Naive thymus-derived CD8-positive, alpha-beta T cell (primary cell): ENCODE results near the gene SAMD8. TPM values are rescaled to one million over a fixed set of nuclear protein-coding genes. Genes with fewer than 3 reads are reported as not detected.
"Not testable (repeated sequence)": the region's sequence is repeated elsewhere in the genome, so short reads cannot be mapped to it uniquely, and the experiment has no call there.

Source experiments
- ATAC-seq, 2 donors: fragments of 150-1000 bp; cut with Tn5 transposase in 1 of 2; sonication (Bioruptor Pico), chemical (Tn5 transposase) in 1 of 2; 1 replicate in 1 of 2; 2 replicates in 1 of 2; pipeline ENCODE4 v1.10.0; 2021; ENCODE audit warnings: mild to moderate bottlenecking in 2 of 2, moderate library complexity in 2 of 2
- POLR2A ChIA-PET: fragments of 350-600 bp; sonication (Branson Sonifier 250); formaldehyde crosslinking; loops from one replicate; lab custom pipeline; 2021; ENCODE audit warnings: antibody characterized with exemption; lab: Charles Lee
- DNase-seq, 10 donors: peaks; one replicate each; pipeline versions ENCODE4 v3.0.0 to v3.0.0-alpha.2; 2020 to 2022
- H3K27ac Mint-ChIP-seq, 10 donors: one replicate each; pipeline ENCODE4 v1.8.0; 2020 to 2022; ENCODE audit warnings: mild to moderate bottlenecking in 10 of 10, mixed read lengths in 10 of 10, moderate library complexity in 4 of 10, inconsistent platforms in 1 of 10
- H3K27me3 Mint-ChIP-seq, 5 donors: one replicate each; pipeline ENCODE4 v1.8.0; 2021 to 2022; ENCODE audit warnings: mixed read lengths in 5 of 5
- H3K36me3 Mint-ChIP-seq, 3 donors: one replicate each; pipeline ENCODE4 v1.8.0; 2020 to 2022; ENCODE audit warnings: mixed read lengths in 3 of 3, mild to moderate bottlenecking in 2 of 3, inconsistent platforms in 1 of 3
- H3K4me1 Mint-ChIP-seq, 4 donors: one replicate each; pipeline ENCODE4 v1.8.0; 2021 to 2022; ENCODE audit warnings: mixed read lengths in 4 of 4
- H3K4me3 Mint-ChIP-seq, 10 donors: one replicate each; pipeline ENCODE4 v1.8.0; 2020 to 2022; ENCODE audit warnings: mild to moderate bottlenecking in 10 of 10, mixed read lengths in 10 of 10, moderate library complexity in 6 of 10, inconsistent platforms in 1 of 10
- H3K9me3 Mint-ChIP-seq, 9 donors: one replicate each; pipeline ENCODE4 v1.8.0; 2020 to 2022; ENCODE audit warnings: mixed read lengths in 9 of 9, mild to moderate bottlenecking in 3 of 9, inconsistent platforms in 1 of 9, moderate library complexity in 1 of 9
- polyA plus RNA-seq, 3 donors: library from polyadenylated mRNA; unstranded; fragments of 300-500 nt; fragmentation: Illumina TruSeq; gene quantifications; one replicate each; pipeline ENCODE4 v1.2.3, GENCODE V29; 2021
- total RNA-seq, 8 experiments: library from RNA in 2 of 8; stranded (reverse) in 2 of 8; gene quantifications; one replicate each; pipeline ENCODE4 v1.2.3 and lab custom pipeline; 2021 to 2026

The SAMD8 gene
- total and polyA plus RNA-seq, 5 experiments from 2014 or later, result 6.3 to 23.9 (median 10.6) TPM

- H3K27ac Mint-ChIP-seq, result no peak overlapping the region
- no peaks in the 10 kb centered on the region for H3K36me3 Mint-ChIP-seq
- DNase-seq, result no peak
- H3K9me3 Mint-ChIP-seq, result no peaks in the 10 kb centered on the region
- H3K4me3 Mint-ChIP-seq, result no peak overlapping the region
- POLR2A ChIA-PET, result interaction anchor here (0.6 kb wide), 1 partner anchor 11 kb away, joined by 5 read pairs; no protein-coding TSS in a partner anchor
- H3K27me3 Mint-ChIP-seq, result no peaks in the 10 kb centered on the region
- ATAC-seq, result no peak
- H3K4me1 Mint-ChIP-seq, result peaks cover 4 to 18% (median 11%) of the 10 kb centered on the region in 4 donors
Observed at GRCh38 chr10:75104842-75105241, 6.6 kb upstream of the SAMD8 start.

GRCh38 chr10:75105576-75106197 lies 5.8 kb upstream of the SAMD8 start:
- no peaks in the 10 kb centered on the region for H3K27me3 Mint-ChIP-seq
- POLR2A ChIA-PET, result interaction anchor here (0.6 to 0.8 kb wide), 2 partner anchors 107 to 128 kb away, joined by 3 read pairs; no protein-coding TSS in a partner anchor
- DNase-seq, result no peak
- H3K27ac Mint-ChIP-seq, result peak overlapping the region in 1 of 10 donors; percentile 74
- H3K4me3 Mint-ChIP-seq, result no peak overlapping the region
- no peak for ATAC-seq
- H3K9me3 Mint-ChIP-seq, result no peaks in the 10 kb centered on the region
- peaks cover 12 to 24% (median 15%) of the 10 kb centered on the region in 4 donors for H3K4me1 Mint-ChIP-seq
- no peaks in the 10 kb centered on the region for H3K36me3 Mint-ChIP-seq

- no peaks in the 10 kb centered on the region for H3K36me3 Mint-ChIP-seq
- H3K4me1 Mint-ChIP-seq, result peaks cover 11 to 24% (median 20%) of the 10 kb centered on the region in 4 donors
- no peak overlapping the region for H3K4me3 Mint-ChIP-seq
- H3K27ac Mint-ChIP-seq, result peak overlapping the region in 1 of 10 donors; percentile 74
- no peaks in the 10 kb centered on the region for H3K27me3 Mint-ChIP-seq
- ATAC-seq (no peak), DNase-seq (no peak)
- no peaks in the 10 kb centered on the region for H3K9me3 Mint-ChIP-seq
- POLR2A ChIA-PET, result interaction anchor here (0.8 kb wide), 1 partner anchor 128 kb away, joined by 3 read pairs; no protein-coding TSS in a partner anchor
Observed at GRCh38 chr10:75106242-75106641, 5.2 kb upstream of the SAMD8 start.

GRCh38 chr10:75106891-75107290 lies 4.6 kb upstream of the SAMD8 start:
- H3K4me3 Mint-ChIP-seq, H3K27me3 Mint-ChIP-seq, DNase-seq, ATAC-seq, H3K9me3 Mint-ChIP-seq, H3K36me3 Mint-ChIP-seq: not testable (repeated sequence)
- H3K4me1 Mint-ChIP-seq, result peaks cover 13 to 28% (median 20%) of the 10 kb centered on the region in 4 donors
- POLR2A ChIA-PET, result interaction anchor here (0.8 kb wide), 1 partner anchor 109 kb away, joined by 3 read pairs; no protein-coding TSS in a partner anchor
- peak overlapping the region in 2 of 10 donors; percentile 71 to 72 for H3K27ac Mint-ChIP-seq

GRCh38 chr10:75107756-75108683 lies 3.4 kb upstream of the SAMD8 start:
- POLR2A ChIA-PET, result interaction anchor here (0.5 to 0.8 kb wide), 4 partner anchors 61 to 125 kb away, joined by 3 to 6 read pairs (median 4); no protein-coding TSS in a partner anchor
- H3K36me3 Mint-ChIP-seq, result no peaks in the 10 kb centered on the region
- no peaks in the 10 kb centered on the region for H3K27me3 Mint-ChIP-seq
- DNase-seq (no peak), ATAC-seq (no peak)
- peak overlapping the region in 7 of 10 donors; percentile 30 to 97 (median 71) for H3K27ac Mint-ChIP-seq
- no peaks in the 10 kb centered on the region for H3K9me3 Mint-ChIP-seq
- H3K4me1 Mint-ChIP-seq, result peaks cover 18 to 40% (median 30%) of the 10 kb centered on the region in 4 donors
- H3K4me3 Mint-ChIP-seq, result peak overlapping the region in 1 of 10 donors; percentile 18

- no peaks in the 10 kb centered on the region for H3K27me3 Mint-ChIP-seq
- peak overlapping the region in 9 of 10 donors; percentile 14 to 95 (median 83) for H3K4me3 Mint-ChIP-seq
- H3K36me3 Mint-ChIP-seq, result no peaks in the 10 kb centered on the region
- peak overlapping the region; percentile 66 to 98 (median 94) for H3K27ac Mint-ChIP-seq
- POLR2A ChIA-PET, result interaction anchor here (0.5 to 0.6 kb wide), 2 partner anchors 124 to 844 kb away, joined by 3 to 5 read pairs; no protein-coding TSS in a partner anchor
- peaks cover 21 to 48% (median 38%) of the 10 kb centered on the region in 4 donors for H3K4me1 Mint-ChIP-seq
- ATAC-seq, result no peak
- no peaks in the 10 kb centered on the region for H3K9me3 Mint-ChIP-seq
- DNase-seq, result no peak
Observed at GRCh38 chr10:75108684-75109458, 2.6 kb upstream of the SAMD8 start.

GRCh38 chr10:75109459-75109778 lies 2.0 kb upstream of the SAMD8 start:
- POLR2A ChIA-PET, result interaction anchor here (0.6 to 2.8 kb wide), 2 partner anchors 100 to 845 kb away, joined by 3 to 37 read pairs; partner anchors contain the start of gene VDAC2
- H3K27ac Mint-ChIP-seq, result peak overlapping the region; percentile 71 to 98 (median 94)
- H3K4me1 Mint-ChIP-seq, result peaks cover 21 to 51% (median 44%) of the 10 kb centered on the region in 4 donors
- H3K9me3 Mint-ChIP-seq, result no peaks in the 10 kb centered on the region
- no peaks in the 10 kb centered on the region for H3K36me3 Mint-ChIP-seq
- peak overlapping the region; percentile 37 to 97 (median 86) for H3K4me3 Mint-ChIP-seq
- DNase-seq (no peak), ATAC-seq (no peak)
- no peaks in the 10 kb centered on the region for H3K27me3 Mint-ChIP-seq

- H3K4me3 Mint-ChIP-seq, result peak overlapping the region; percentile 83 to 97 (median 88)
- peak overlapping the region; percentile 90 to 98 (median 95) for H3K27ac Mint-ChIP-seq
- POLR2A ChIA-PET, result interaction anchor here (1.0 to 2.8 kb wide), 4 partner anchors 28 to 284 kb away, joined by 3 to 37 read pairs (median 6); partner anchors contain the start of genes KAT6B and VDAC2
- H3K9me3 Mint-ChIP-seq, result no peaks in the 10 kb centered on the region
- DNase-seq, result no peak
- ATAC-seq, result no peak
- no peaks in the 10 kb centered on the region for H3K27me3 Mint-ChIP-seq
- no peaks in the 10 kb centered on the region for H3K36me3 Mint-ChIP-seq
- peaks cover 25 to 58% (median 51%) of the 10 kb centered on the region in 4 donors for H3K4me1 Mint-ChIP-seq
Observed at GRCh38 chr10:75110006-75110632, 1.3 kb upstream of the SAMD8 start.

- POLR2A ChIA-PET, result interaction anchor here (0.8 to 2.8 kb wide), 10 partner anchors 16 to 1326 kb away, joined by 3 to 37 read pairs (median 8); partner anchors contain the start of genes ADK, AP3M1, KAT6B and VDAC2
- Mint-ChIP-seq H3K4me1 (peaks cover 28 to 64% (median 61%) of the 10 kb centered on the region in 4 donors), H3K4me3 (peak overlapping the region; percentile 83 to 97 (median 92)), H3K36me3 (peaks cover 0 to 3% (median 0%) of the 10 kb centered on the region in 3 donors), H3K9me3 (no peaks in the 10 kb centered on the region), H3K27ac (peak overlapping the region; percentile 91 to 98 (median 96)), H3K27me3 (no peaks in the 10 kb centered on the region)
- peak in 9 of 10 donors; percentile 15 to 55 (median 40) for DNase-seq
- peak; percentile 34 to 48 for ATAC-seq
Observed at GRCh38 chr10:75111907-75112679, 637 bp downstream of the SAMD8 start.

- no peak for DNase-seq
- POLR2A ChIA-PET, result interaction anchor here (0.7 to 2.1 kb wide), 2 partner anchors 10 to 95 kb away, joined by 5 to 7 read pairs; partner anchors contain the start of gene VDAC2
- Mint-ChIP-seq H3K27me3 (no peaks in the 10 kb centered on the region), H3K4me1 (peaks cover 25 to 66% (median 59%) of the 10 kb centered on the region in 4 donors), H3K4me3 (no peak overlapping the region), H3K27ac (peak overlapping the region in 8 of 10 donors; percentile 5 to 90 (median 54)), H3K9me3 (no peaks in the 10 kb centered on the region), H3K36me3 (peaks cover 0 to 3% (median 0%) of the 10 kb centered on the region in 3 donors)
- no peak for ATAC-seq
Observed at GRCh38 chr10:75115137-75115536, 3.7 kb downstream of the SAMD8 start.
